Right renal pelvis (tissue), 4 donors: ENCODE measurements around the gene ULK3. TPM values are rescaled to one million over a fixed set of nuclear protein-coding genes. Genes with fewer than 3 reads are reported as not detected.

Experiments used
- DNase-seq, 4 donors: peaks; one replicate each; pipeline ENCODE4 v3.0.0-alpha.2; 2013; ENCODE audit warnings: low read depth in 4 of 4, low spot score in 3 of 4, missing footprints in 1 of 4
- polyA plus RNA-seq, 4 donors: library from polyadenylated mRNA; unstranded; fragments of 120-200 nt; gene quantifications; one replicate each; pipeline ENCODE4 v1.2.1, GENCODE V29; 2013; ENCODE audit not compliant: insufficient read length in 4 of 4

ULK3 gene
- polyA plus RNA-seq, 4 donors: 33.0 to 36.6 (median 33.3) TPM

DNA sequence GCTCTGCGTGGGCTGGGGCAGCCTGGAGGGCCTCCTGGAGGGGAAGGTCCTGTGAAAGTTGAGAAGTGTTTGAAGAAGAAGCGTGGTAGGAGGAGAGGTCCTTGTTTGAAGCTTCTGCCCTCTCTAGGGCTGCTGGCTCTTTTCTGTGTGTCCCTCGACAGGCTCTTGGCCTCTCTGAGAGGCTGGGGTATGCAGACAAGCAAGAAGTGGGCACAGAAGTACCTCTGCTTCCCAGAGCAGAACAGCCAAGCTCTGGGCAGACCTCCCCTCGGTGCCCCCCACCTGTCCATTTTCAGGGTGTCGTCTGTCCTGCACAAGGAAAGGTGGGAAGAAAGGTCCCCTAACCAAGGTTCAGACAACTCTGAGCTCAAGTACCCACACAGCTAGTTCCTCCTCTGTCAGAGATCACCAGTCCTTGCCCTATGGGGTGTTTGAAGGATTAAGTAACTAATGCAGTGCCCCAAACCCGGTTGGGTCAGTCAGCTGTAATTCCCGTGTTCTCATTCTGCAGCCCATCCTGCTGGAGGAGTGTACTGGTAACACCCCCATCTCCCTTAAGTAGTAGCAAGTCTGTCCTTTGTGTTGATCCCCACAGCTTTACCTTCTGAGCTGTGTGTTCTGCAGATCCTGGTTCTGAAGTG lies 54.8 kb downstream of the ULK3 start:
- no peak for DNase-seq

GRCh38 chr15:74787251-74788041 lies 55.5 kb downstream of the ULK3 start:
- no peak for DNase-seq

DNA sequence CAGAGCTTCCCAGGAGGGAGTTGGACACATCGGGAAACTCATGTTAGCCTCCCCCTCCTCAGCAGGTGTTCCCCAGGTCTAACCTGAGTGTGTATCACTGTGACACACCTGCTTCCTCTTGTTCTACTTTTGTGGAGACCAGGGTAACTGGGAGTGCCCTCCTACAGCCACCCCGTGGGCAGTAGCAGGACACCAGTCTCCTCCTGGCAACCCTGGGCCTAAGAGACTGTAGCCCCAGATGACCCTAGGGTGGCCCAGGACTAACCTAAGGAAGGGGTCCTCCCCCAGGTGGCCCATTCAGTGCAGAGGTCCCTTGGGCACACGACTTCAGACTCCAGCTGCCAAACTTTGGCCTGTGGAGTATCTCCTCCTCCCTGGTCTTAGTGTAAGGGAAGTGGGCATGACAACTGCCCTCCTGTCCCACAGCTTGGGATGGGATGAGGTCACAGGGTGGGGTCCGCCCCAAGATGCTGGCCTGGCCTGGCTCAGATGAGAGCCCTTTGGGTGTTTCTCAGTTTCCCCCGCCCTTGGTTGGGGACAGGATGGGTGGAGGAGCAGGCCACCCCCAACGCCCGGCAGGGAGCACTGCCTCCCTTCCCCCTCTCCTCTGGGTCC lies 56.3 kb downstream of the ULK3 start:
- DNase-seq: no peak

Other genes starting within 250 kb of the ULK3 start
- 10 to 100 TPM; 67.0 to 77.2 (median 72.2) TPM for gene CLK3, start 227.3 kb downstream of the ULK3 start, polyA plus RNA-seq
- gene EDC3, start 147.1 kb downstream of the ULK3 start, polyA plus RNA-seq: 10 to 100 TPM; 37.3 to 45.4 (median 41.4) TPM
- under 1 TPM in 2 of 4 donors, not detected in 2; 0.03 to 0.11 TPM for gene CYP1A1, start 117.6 kb downstream of the ULK3 start, polyA plus RNA-seq
- under 1 TPM in 3 of 4 donors, not detected in 1; 0.08 to 0.24 (median 0.19) TPM for gene CYP1A2, start 94.3 kb downstream of the ULK3 start, polyA plus RNA-seq
- gene CSK, start 61.1 kb downstream of the ULK3 start, polyA plus RNA-seq: 10 to 100 TPM; 39.4 to 48.3 (median 42.7) TPM
- under 1 TPM in 1 of 4 donors, not detected in 3; 0.10 TPM for gene LMAN1L, start 30.3 kb downstream of the ULK3 start, polyA plus RNA-seq
- under 1 TPM in 2 of 4 donors, not detected in 2; 0.03 to 0.13 TPM for gene CPLX3, start 16.5 kb downstream of the ULK3 start, polyA plus RNA-seq
- 10 to 100 TPM; 76.5 to 84.0 (median 80.3) TPM for gene SCAMP2, start 30.2 kb upstream of the ULK3 start, polyA plus RNA-seq
- 10 to 100 TPM; 50.2 to 70.2 (median 58.8) TPM for gene MPI, start 46.9 kb upstream of the ULK3 start, polyA plus RNA-seq
- 10 to 100 TPM; 52.5 to 59.1 (median 56.5) TPM for gene FAM219B, start 63.7 kb upstream of the ULK3 start, polyA plus RNA-seq
- 100 to 1,000 TPM; 214 to 224 (median 219) TPM for gene COX5A, start 94.9 kb upstream of the ULK3 start, polyA plus RNA-seq
- gene RPP25, start 113.6 kb upstream of the ULK3 start, polyA plus RNA-seq: 1 to 10 TPM; 2.5 to 3.0 (median 2.7) TPM
- 10 to 100 TPM; 18.8 to 28.3 (median 22.6) TPM for gene SCAMP5, start 152.4 kb upstream of the ULK3 start, polyA plus RNA-seq
- gene PPCDC, start 180.4 kb upstream of the ULK3 start, polyA plus RNA-seq: 10 to 100 TPM; 10.4 to 13.8 (median 13.0) TPM